Endothelial cell of umbilical vein (primary cell): ENCODE measurements around the gene COMMD9. TPM values are rescaled to one million over a fixed set of nuclear protein-coding genes. Genes with fewer than 3 reads are reported as not detected.

Experiments used
- BruUV-seq: library from RNA; stranded (reverse); fragments of 400-500 nt; replicated peaks from 2 replicates; lab custom pipeline; 2021; lab: Mats Ljungman, UMichigan
- CTCF ChIA-PET: fragments of 300-600, 350-600 bp; sonication (Branson Sonifier 250); formaldehyde crosslinking; loops from one replicate; lab custom pipeline; 2021; ENCODE audit warnings: antibody characterized with exemption, inconsistent platforms; lab: Charles Lee
- POLR2A ChIA-PET: fragments of 300-600, 350-600 bp; sonication (Branson Sonifier 250); formaldehyde crosslinking; loops from one replicate; lab custom pipeline; 2021; ENCODE audit warnings: antibody characterized with exemption, inconsistent platforms; lab: Charles Lee
- DNase-seq: peaks from one replicate; pipeline ENCODE4 v3.0.0-alpha.2; 2011; ENCODE audit warnings: low read depth, low spot score
- FAIRE-seq: peaks from 2 replicates; lab custom pipeline; 2011; peaks lifted over from hg19 to GRCh38; lab: Jason Lieb, UNC
- H2AFZ ChIP-seq: 2 replicates; pipeline ENCODE4 v1.6.0; 2012; ENCODE audit warnings: low read depth, low read length, control low read depth, inconsistent platforms
- H3K27ac ChIP-seq: 2 replicates; pipeline ENCODE4 v1.5.1; 2011; ENCODE audit warnings: low read depth, mild to moderate bottlenecking, control low read depth, low read length, moderate library complexity; ENCODE audit not compliant: insufficient read depth
- H3K27me3 ChIP-seq, 2 experiments: 2 replicates each; pipeline versions ENCODE4 v1.6.0 to v1.6.1; 2011; ENCODE audit warnings: low read length in 2 of 2, mixed read lengths in 1 of 2; ENCODE audit not compliant: control insufficient read depth in 2 of 2, insufficient read depth in 2 of 2
- H3K36me3 ChIP-seq, 2 experiments: 2 replicates in 1 of 2; 3 replicates in 1 of 2; pipeline ENCODE4 v1.5.1; 2011; ENCODE audit warnings: low read length in 2 of 2, mild to moderate bottlenecking in 1 of 2, moderate library complexity in 1 of 2; ENCODE audit not compliant: control insufficient read depth in 2 of 2, insufficient read depth in 2 of 2; ENCODE audit errors: extremely low read depth in 1 of 2
- H3K4me1 ChIP-seq: 3 replicates; pipeline ENCODE4 v1.5.1; 2011; ENCODE audit warnings: mild to moderate bottlenecking, low read length; ENCODE audit not compliant: control insufficient read depth, insufficient read depth; ENCODE audit errors: extremely low read depth
- H3K4me2 ChIP-seq: 2 replicates; pipeline ENCODE4 v1.6.1; 2011; ENCODE audit warnings: low read length, control low read depth, mixed read lengths; ENCODE audit not compliant: insufficient read depth
- H3K4me3 ChIP-seq, 3 experiments: fragments of 200-600 bp in 1 of 3; sonication (generic), shearing (Covaris generic) in 1 of 3; replicated peaks in 1 of 3; 2 replicates each; pipeline ENCODE4 v1.5.1; 2011 to 2016; ENCODE audit warnings: control low read depth in 3 of 3, low read length in 3 of 3, mild to moderate bottlenecking in 2 of 3, inconsistent platforms in 1 of 3, low read depth in 1 of 3, moderate library complexity in 1 of 3; ENCODE audit not compliant: insufficient read depth in 1 of 3
- H3K79me2 ChIP-seq: 2 replicates; pipeline ENCODE4 v1.6.0; 2012; ENCODE audit warnings: low read length, inconsistent platforms; ENCODE audit not compliant: control insufficient read depth, insufficient read depth
- H3K9ac ChIP-seq: replicated peaks from 2 replicates; pipeline ENCODE3; 2011; ENCODE audit warnings: low read length, control low read depth; ENCODE audit not compliant: insufficient read depth; ENCODE audit errors: extremely low read depth
- H3K9me1 ChIP-seq: replicated peaks from 3 replicates; pipeline ENCODE4 v1.6.0; 2011; ENCODE audit warnings: mild to moderate bottlenecking, low read length; ENCODE audit not compliant: control insufficient read depth, insufficient read depth; ENCODE audit errors: extremely low read depth
- H3K9me3 ChIP-seq: replicated peaks from 2 replicates; pipeline ENCODE4 v1.5.1; 2012; ENCODE audit warnings: low read length, inconsistent platforms; ENCODE audit not compliant: control insufficient read depth, insufficient read depth
- H4K20me1 ChIP-seq: replicated peaks from 2 replicates; pipeline ENCODE3; 2011; ENCODE audit warnings: mild to moderate bottlenecking, low read length; ENCODE audit not compliant: control insufficient read depth, insufficient read depth; ENCODE audit errors: extremely low read depth
- EZH2 ChIP-seq: IDR thresholded peaks from 2 replicates; pipeline ENCODE4 v1.6.1; 2012; ENCODE audit warnings: borderline replicate concordance, low read depth, mild to moderate bottlenecking, moderate library complexity, low read length, inconsistent platforms; ENCODE audit not compliant: severe bottlenecking
- FOS ChIP-seq: IDR thresholded peaks from 2 replicates; pipeline ENCODE4 v1.6.1; 2011; ENCODE audit warnings: mild to moderate bottlenecking, low read length, moderate library complexity, borderline replicate concordance; ENCODE audit not compliant: insufficient read depth
- GATA2 ChIP-seq: IDR thresholded peaks from 2 replicates; pipeline ENCODE4 v1.7.0; 2011; ENCODE audit warnings: low read depth, mild to moderate bottlenecking, moderate library complexity, mixed read lengths, low read length; ENCODE audit not compliant: insufficient read length, insufficient read depth
- JUN ChIP-seq: IDR thresholded peaks from 2 replicates; pipeline ENCODE4 v1.6.1; 2011; ENCODE audit warnings: borderline replicate concordance, low read depth; ENCODE audit not compliant: insufficient read length, insufficient read depth
- dilution Hi-C: fragments of 300-500 bp; cut with MboI; formaldehyde crosslinking; loops from one replicate; pipeline ENCODE4 v1.15.0; 2019; ENCODE audit warnings: low sequenced_read_pairs; ENCODE audit not compliant: extremely low pct_ligation_motif_present
- intact Hi-C: fragments of 100-400 bp; cut with micrococcal nuclease; formaldehyde crosslinking; loops from one replicate; pipeline ENCODE4 v1.10.0; 2022
- polyA plus RNA-seq, 4 experiments: library from polyadenylated mRNA; depleted of rRNA in 3 of 4; stranded (reverse) in 3 of 4; unstranded in 1 of 4; fragments of >200 nt; gene quantifications; 2 replicates each; pipeline versions ENCODE4 v1.2.1 to v1.2.3, GENCODE V29; 2011 to 2012; ENCODE audit warnings: missing spikeins in 1 of 4
- total RNA-seq: library from RNA; stranded (reverse); gene quantifications from 2 replicates; pipeline ENCODE4 v1.2.3, GENCODE V29; 2021
- TF ChIP-seq, protein P1 (sequence below), 2 donors: IDR thresholded peaks; 1 replicate in 1 of 2; 2 replicates in 1 of 2; pipeline ENCODE4 v1.5.1; 2011; ENCODE audit warnings: low read length in 2 of 2, mild to moderate bottlenecking in 2 of 2, moderate library complexity in 2 of 2, control low read depth in 1 of 2, inconsistent platforms in 1 of 2, low read depth in 1 of 2; ENCODE audit not compliant: insufficient read depth in 1 of 2; ENCODE audit errors: extremely low read depth in 1 of 2
- TF ChIP-seq, protein P2 (sequence below): IDR thresholded peaks from 2 replicates; pipeline ENCODE4 v1.6.1; 2011; ENCODE audit not compliant: insufficient read depth, insufficient read length

The COMMD9 gene
- total and polyA plus RNA-seq, 2 donors (not counting 3 experiments of a cell fraction or from before 2014, with no cell fraction given): 65.1 to 78.9 TPM

DNA sequence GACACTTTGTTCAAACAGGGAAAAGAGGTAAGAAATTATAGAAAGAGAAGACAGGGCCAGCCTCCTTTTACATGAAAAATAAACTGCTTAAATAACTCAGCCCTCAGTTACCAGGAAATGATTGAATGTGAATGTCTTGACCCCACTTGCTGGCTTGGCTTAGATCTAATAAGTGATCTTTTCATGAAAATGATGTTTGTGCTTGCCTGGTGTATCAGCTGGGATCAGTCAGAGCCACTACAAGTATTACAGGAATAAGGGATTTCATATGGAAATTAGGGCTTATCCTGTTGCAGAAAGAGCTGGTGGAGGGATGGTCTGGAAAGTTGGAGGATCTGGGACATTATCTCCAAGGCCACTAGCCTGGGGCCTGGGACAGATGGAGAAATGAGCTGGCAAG is 51.8 kb downstream of the COMMD9 start:
- no TSS peak for BruUV-seq
- H3K9me1 ChIP-seq: no peaks in the 10 kb centered on the region
- no peak for TF ChIP-seq GATA2
- no peak for TF ChIP-seq EZH2
- TF ChIP-seq, protein P1, sequence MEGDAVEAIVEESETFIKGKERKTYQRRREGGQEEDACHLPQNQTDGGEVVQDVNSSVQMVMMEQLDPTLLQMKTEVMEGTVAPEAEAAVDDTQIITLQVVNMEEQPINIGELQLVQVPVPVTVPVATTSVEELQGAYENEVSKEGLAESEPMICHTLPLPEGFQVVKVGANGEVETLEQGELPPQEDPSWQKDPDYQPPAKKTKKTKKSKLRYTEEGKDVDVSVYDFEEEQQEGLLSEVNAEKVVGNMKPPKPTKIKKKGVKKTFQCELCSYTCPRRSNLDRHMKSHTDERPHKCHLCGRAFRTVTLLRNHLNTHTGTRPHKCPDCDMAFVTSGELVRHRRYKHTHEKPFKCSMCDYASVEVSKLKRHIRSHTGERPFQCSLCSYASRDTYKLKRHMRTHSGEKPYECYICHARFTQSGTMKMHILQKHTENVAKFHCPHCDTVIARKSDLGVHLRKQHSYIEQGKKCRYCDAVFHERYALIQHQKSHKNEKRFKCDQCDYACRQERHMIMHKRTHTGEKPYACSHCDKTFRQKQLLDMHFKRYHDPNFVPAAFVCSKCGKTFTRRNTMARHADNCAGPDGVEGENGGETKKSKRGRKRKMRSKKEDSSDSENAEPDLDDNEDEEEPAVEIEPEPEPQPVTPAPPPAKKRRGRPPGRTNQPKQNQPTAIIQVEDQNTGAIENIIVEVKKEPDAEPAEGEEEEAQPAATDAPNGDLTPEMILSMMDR (IDR thresholded peaks at IDR 0.05; ENCODE audit: extremely low read depth in 1 of 2, insufficient read depth in 1 of 2, low read depth in 1 of 2, low read length in 2 of 2): no peak
- TF ChIP-seq FOS: no peak
- TF ChIP-seq, protein P2, sequence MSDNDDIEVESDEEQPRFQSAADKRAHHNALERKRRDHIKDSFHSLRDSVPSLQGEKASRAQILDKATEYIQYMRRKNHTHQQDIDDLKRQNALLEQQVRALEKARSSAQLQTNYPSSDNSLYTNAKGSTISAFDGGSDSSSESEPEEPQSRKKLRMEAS: no peak
- no peak for TF ChIP-seq JUN
- H2AFZ ChIP-seq: no peak overlapping the region
- H3K9ac ChIP-seq: no peak overlapping the region
- peak; percentile 26 for FAIRE-seq
- no peaks in the 10 kb centered on the region for H3K36me3 ChIP-seq
- dilution Hi-C loops: no loop called here
- ChIA-PET CTCF (interaction anchor here (1.9 kb wide), 1 partner anchor 415 kb away, joined by 7 read pairs; no protein-coding TSS in a partner anchor), POLR2A (no interaction called here)
- peak; percentile 56 for DNase-seq
- H3K4me2 ChIP-seq: no peak overlapping the region
- no peak overlapping the region for H3K4me3 ChIP-seq
- H4K20me1 ChIP-seq: no peaks in the 10 kb centered on the region
- no peaks in the 10 kb centered on the region for H3K27me3 ChIP-seq
- no peak overlapping the region for H3K27ac ChIP-seq
- H3K79me2 ChIP-seq: no peaks in the 10 kb centered on the region
- H3K9me3 ChIP-seq: no peaks in the 10 kb centered on the region
- intact Hi-C loops: no loop called here
- no peaks in the 10 kb centered on the region for H3K4me1 ChIP-seq
